Nephron progenitor cell (in vitro differentiated cells): ENCODE results near the gene GRHPR.
A peak's percentile ranks its signal among the peaks of the same experiment; 100 is the strongest.

Experiments
- DNase-seq: peaks from one replicate; pipeline ENCODE4 v3.0.0; 2021
- H3K27ac Mint-ChIP-seq: 2 replicates; pipeline ENCODE4 v1.8.0; 2021; ENCODE audit warnings: mild to moderate bottlenecking, moderate library complexity, mixed read lengths
- H3K27me3 Mint-ChIP-seq: 2 replicates; pipeline ENCODE4 v1.8.0; 2021; ENCODE audit warnings: mild to moderate bottlenecking, low read depth, mixed read lengths; ENCODE audit not compliant: poor library complexity
- H3K36me3 Mint-ChIP-seq: 2 replicates; pipeline ENCODE4 v1.8.0; 2021; ENCODE audit warnings: low read depth, mixed read lengths
- H3K4me1 Mint-ChIP-seq: 2 replicates; pipeline ENCODE4 v1.8.0; 2021; ENCODE audit warnings: mixed read lengths
- H3K4me3 Mint-ChIP-seq: 2 replicates; pipeline ENCODE4 v1.8.0; 2021; ENCODE audit warnings: mild to moderate bottlenecking, moderate library complexity, mixed read lengths
- H3K9me3 Mint-ChIP-seq: 2 replicates; pipeline ENCODE4 v1.8.0; 2021; ENCODE audit warnings: mild to moderate bottlenecking, moderate library complexity, mixed read lengths
- TF ChIP-seq, protein P1 (sequence below): fragments of 200-600 bp; sonication (generic); IDR thresholded peaks from 2 replicates; pipeline ENCODE4 v1.5.0; 2021; ENCODE audit warnings: antibody characterized with exemption

The GRHPR gene

DNA sequence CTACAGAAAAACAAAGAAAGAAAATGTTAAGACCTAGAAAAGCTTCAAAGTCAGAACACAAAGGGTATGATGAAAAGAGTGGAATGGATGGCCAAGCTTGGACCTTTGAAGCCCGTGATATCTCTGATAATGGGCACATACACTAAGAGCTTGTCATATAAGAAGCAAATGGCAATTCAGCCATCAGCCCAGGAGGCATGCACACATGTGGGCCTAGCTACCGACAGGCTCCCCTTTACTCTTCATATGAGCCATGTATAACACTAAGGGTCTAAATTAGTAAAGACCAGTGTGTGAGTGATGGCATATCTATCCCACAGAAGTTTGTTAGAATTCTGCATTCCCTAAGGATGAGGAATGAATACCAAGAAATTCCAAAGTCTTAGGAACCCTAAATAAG, 20.1 kb downstream of the GRHPR start:
- Mint-ChIP-seq H3K4me1 (peaks cover 10% of the 10 kb centered on the region), H3K4me3 (no peak overlapping the region), H3K27me3 (no peaks in the 10 kb centered on the region), H3K27ac (peak overlapping the region; percentile 79), H3K9me3 (no peaks in the 10 kb centered on the region), H3K36me3 (peaks cover 57% of the 10 kb centered on the region)
- TF ChIP-seq, protein P1, sequence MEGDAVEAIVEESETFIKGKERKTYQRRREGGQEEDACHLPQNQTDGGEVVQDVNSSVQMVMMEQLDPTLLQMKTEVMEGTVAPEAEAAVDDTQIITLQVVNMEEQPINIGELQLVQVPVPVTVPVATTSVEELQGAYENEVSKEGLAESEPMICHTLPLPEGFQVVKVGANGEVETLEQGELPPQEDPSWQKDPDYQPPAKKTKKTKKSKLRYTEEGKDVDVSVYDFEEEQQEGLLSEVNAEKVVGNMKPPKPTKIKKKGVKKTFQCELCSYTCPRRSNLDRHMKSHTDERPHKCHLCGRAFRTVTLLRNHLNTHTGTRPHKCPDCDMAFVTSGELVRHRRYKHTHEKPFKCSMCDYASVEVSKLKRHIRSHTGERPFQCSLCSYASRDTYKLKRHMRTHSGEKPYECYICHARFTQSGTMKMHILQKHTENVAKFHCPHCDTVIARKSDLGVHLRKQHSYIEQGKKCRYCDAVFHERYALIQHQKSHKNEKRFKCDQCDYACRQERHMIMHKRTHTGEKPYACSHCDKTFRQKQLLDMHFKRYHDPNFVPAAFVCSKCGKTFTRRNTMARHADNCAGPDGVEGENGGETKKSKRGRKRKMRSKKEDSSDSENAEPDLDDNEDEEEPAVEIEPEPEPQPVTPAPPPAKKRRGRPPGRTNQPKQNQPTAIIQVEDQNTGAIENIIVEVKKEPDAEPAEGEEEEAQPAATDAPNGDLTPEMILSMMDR: no peak
- no peak for DNase-seq

DNA sequence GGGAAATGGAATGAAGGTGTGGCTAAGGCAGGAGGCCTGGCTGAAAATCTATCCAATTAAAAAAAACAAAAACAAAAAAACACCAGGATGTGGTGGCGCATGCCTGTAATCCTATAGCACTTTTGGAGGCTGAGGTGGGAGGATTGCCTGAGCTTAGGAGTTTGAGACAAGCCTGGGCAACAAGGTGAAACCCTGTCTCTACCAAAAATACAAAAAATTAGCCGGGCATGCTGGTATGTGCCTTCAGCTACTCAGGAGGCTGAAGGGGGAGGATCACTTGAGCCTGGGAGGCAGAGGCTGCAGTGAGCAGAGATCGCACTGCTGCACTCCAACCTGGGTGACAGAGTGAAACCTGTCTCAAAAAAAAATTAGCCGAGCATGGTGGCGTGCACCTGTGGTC, 21.1 kb downstream of the GRHPR start:
- no peak for DNase-seq
- TF ChIP-seq, protein P1: no peak
- Mint-ChIP-seq H3K36me3 (peaks cover 55% of the 10 kb centered on the region), H3K9me3 (no peaks in the 10 kb centered on the region), H3K27ac (peak overlapping the region; percentile 95), H3K4me3 (no peak overlapping the region), H3K4me1 (peaks cover 10% of the 10 kb centered on the region), H3K27me3 (no peaks in the 10 kb centered on the region)

DNA sequence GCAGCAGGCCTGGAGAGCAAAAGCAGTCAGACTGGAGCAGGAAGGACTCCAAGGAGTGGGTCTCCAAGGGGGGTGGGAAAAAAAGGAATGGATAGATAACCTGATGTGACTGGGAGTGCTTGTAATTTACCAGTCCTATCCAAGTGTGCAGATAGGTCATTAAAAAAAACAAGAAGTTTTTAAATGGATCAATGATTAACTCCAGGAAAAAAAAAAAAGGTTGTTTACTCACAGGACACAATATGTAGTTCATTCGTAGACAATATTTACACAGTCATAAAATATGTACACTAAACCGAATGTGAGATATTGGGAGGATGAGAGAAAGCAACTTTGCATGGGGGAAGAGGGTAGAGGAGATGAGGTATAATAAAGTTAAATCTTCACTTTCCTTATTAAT, 22.4 kb downstream of the GRHPR start:
- TF ChIP-seq, protein P1: no peak
- Mint-ChIP-seq H3K4me3 (no peak overlapping the region), H3K36me3 (peaks cover 56% of the 10 kb centered on the region), H3K4me1 (peaks cover 13% of the 10 kb centered on the region), H3K27me3 (peaks cover 3% of the 10 kb centered on the region), H3K9me3 (no peaks in the 10 kb centered on the region), H3K27ac (no peak overlapping the region)
- DNase-seq: no peak

GRCh38 chr9:37445832-37446231, 23.3 kb downstream of the GRHPR start:
- no peak for DNase-seq
- H3K4me3 Mint-ChIP-seq: no peak overlapping the region
- TF ChIP-seq, protein P1: no peak
- H3K4me1 Mint-ChIP-seq: peaks cover 17% of the 10 kb centered on the region
- peaks cover 3% of the 10 kb centered on the region for H3K27me3 Mint-ChIP-seq
- H3K36me3 Mint-ChIP-seq: peaks cover 58% of the 10 kb centered on the region
- peak overlapping the region; percentile 19 for H3K27ac Mint-ChIP-seq
- no peaks in the 10 kb centered on the region for H3K9me3 Mint-ChIP-seq

DNA sequence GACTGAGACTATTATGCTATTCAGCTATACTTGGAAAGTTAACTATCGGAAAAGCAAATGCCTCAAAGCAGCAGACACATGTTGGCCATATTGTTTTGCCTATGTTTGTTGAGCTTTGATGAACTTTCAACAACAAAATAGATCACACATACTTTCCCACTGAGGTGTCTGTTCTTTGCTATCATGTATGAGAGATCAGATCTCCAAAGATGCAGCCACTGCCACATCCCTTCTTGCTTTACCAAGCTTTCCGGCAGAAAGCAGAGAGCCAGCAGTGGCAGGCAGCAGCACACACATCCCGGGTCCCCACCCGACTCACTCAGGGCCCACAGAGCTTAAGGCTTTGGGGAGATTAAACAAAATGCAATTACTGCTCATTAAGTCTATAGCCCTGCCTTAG, 23.9 kb downstream of the GRHPR start:
- Mint-ChIP-seq H3K36me3 (peaks cover 58% of the 10 kb centered on the region), H3K27ac (peak overlapping the region; percentile 85), H3K4me3 (no peak overlapping the region), H3K9me3 (no peaks in the 10 kb centered on the region), H3K27me3 (peaks cover 3% of the 10 kb centered on the region), H3K4me1 (peaks cover 17% of the 10 kb centered on the region)
- no peak for DNase-seq
- TF ChIP-seq, protein P1: no peak

DNA sequence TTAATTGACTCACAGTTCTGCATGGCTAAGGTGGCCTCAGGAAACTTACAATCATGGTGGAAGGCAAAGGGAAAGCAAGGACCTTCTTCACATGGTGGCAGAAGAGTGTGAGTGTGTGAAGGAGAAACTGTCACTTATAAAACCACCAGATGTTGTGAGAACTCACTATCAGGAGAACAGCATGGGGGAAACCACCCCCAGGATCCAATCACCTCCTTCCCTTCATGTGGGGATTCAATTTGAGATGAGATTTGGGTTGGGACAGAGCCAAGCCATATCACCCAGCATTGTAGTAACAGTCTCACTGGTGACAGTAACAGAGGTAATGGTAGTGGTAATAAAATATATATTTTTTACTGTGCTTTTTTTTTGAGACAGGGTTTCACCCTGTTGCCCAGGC, 24.6 kb downstream of the GRHPR start:
- no peak overlapping the region for H3K27ac Mint-ChIP-seq
- peaks cover 11% of the 10 kb centered on the region for H3K4me1 Mint-ChIP-seq
- no peaks in the 10 kb centered on the region for H3K9me3 Mint-ChIP-seq
- H3K4me3 Mint-ChIP-seq: no peak overlapping the region
- DNase-seq: no peak
- peaks cover 56% of the 10 kb centered on the region for H3K36me3 Mint-ChIP-seq
- peaks cover 3% of the 10 kb centered on the region for H3K27me3 Mint-ChIP-seq
- TF ChIP-seq, protein P1: no peak
